ENCODE data around the gene KRTAP10-8. TPM values are rescaled to one million over a fixed set of nuclear protein-coding genes. Genes with fewer than 3 reads are reported as not detected.

The KRTAP10-8 gene
- total RNA-seq, 1 experiment from 2014 or later: not detected

GRCh38 chr21:44582055-44582454, 29.8 kb upstream of the KRTAP10-8 start:
- Histone ChIP-seq H3K36me3 (ENCODE audit: control insufficient read depth, insufficient read depth, low read length) (no peaks in the 10 kb centered on the region), H3K4me1 (ENCODE audit: control insufficient read depth, insufficient read depth, low read length) (peaks cover 4% of the 10 kb centered on the region; the same call in 1 of the 2 replicates), H3K27ac (ENCODE audit: low read length) (no peak overlapping the region), H3K4me3 (ENCODE audit: low read depth in 2 of 2, low read length in 2 of 2) (no peak overlapping the region), H3K9me3 (ENCODE audit: control insufficient read depth, insufficient read depth, low read depth, low read length) (0 out of 2 replicates have a peak, but pooled peaks cover 7% of the 10 kb centered on the region), H3K27me3 (ENCODE audit: control insufficient read depth, insufficient read depth, low read length) (peaks cover 4% of the 10 kb centered on the region)
- ATAC-seq (no peak), DNase-seq (ENCODE audit: low read depth, low spot score) (no peak)
- TF ChIP-seq CTCF (IDR thresholded peaks at IDR 0.05) (no peak), REST (IDR thresholded peaks at IDR 0.05; ENCODE audit: insufficient read depth in 1 of 2, low read depth in 2 of 2, low read length in 1 of 2) (no peak), TCF7L2 (IDR thresholded peaks at IDR 0.05; ENCODE audit: low read depth, low read length) (no peak), POLR2AphosphoS5 (IDR thresholded peaks at IDR 0.05; ENCODE audit: low read depth, low read length) (no peak), SIN3A (IDR thresholded peaks at IDR 0.05; ENCODE audit: borderline replicate concordance, insufficient read depth, low read depth, low read length) (no peak)
- in situ Hi-C loops (cut with HindIII; ENCODE audit: low pct_unique_long_range_greater_than_20kb, low sequenced_read_pairs) (no loop called here), intact Hi-C loops (cut with micrococcal nuclease; ENCODE audit: unreplicated experiment) (no loop called here)
- CTCF ChIA-PET: no interaction called here
- POLR2A ChIA-PET: no interaction called here
- no TSS peak for BruUV-seq (replicated peaks)

- H3K4me3 ChIP-seq (ENCODE audit: low read depth in 2 of 2, low read length in 2 of 2): no peak overlapping the region
- no peak for TF ChIP-seq CTCF (IDR thresholded peaks at IDR 0.05)
- no peak for TF ChIP-seq TCF7L2 (IDR thresholded peaks at IDR 0.05; ENCODE audit: low read depth, low read length)
- no peak for TF ChIP-seq REST (IDR thresholded peaks at IDR 0.05; ENCODE audit: insufficient read depth in 1 of 2, low read depth in 2 of 2, low read length in 1 of 2)
- no peak for TF ChIP-seq SIN3A (IDR thresholded peaks at IDR 0.05; ENCODE audit: borderline replicate concordance, insufficient read depth, low read depth, low read length)
- TF ChIP-seq POLR2AphosphoS5 (IDR thresholded peaks at IDR 0.05; ENCODE audit: low read depth, low read length): no peak
- in situ Hi-C loops (cut with HindIII; ENCODE audit: low pct_unique_long_range_greater_than_20kb, low sequenced_read_pairs): no loop called here
- no TSS peak for BruUV-seq (replicated peaks)
- intact Hi-C loops (cut with micrococcal nuclease; ENCODE audit: unreplicated experiment): no loop called here
- ChIA-PET CTCF (no interaction called here), POLR2A (no interaction called here)
- no peaks in the 10 kb centered on the region for H3K36me3 ChIP-seq (ENCODE audit: control insufficient read depth, insufficient read depth, low read length)
- H3K27me3 ChIP-seq (ENCODE audit: control insufficient read depth, insufficient read depth, low read length): peaks cover 4% of the 10 kb centered on the region
- 0 out of 2 replicates have a peak, but pooled peaks cover 7% of the 10 kb centered on the region for H3K9me3 ChIP-seq (ENCODE audit: control insufficient read depth, insufficient read depth, low read depth, low read length)
- DNase-seq (ENCODE audit: low read depth, low spot score) (no peak), ATAC-seq (no peak)
- H3K4me1 ChIP-seq (ENCODE audit: control insufficient read depth, insufficient read depth, low read length): peaks cover 4% of the 10 kb centered on the region; the same call in 1 of the 2 replicates
- H3K27ac ChIP-seq (ENCODE audit: low read length): no peak overlapping the region
Observed at GRCh38 chr21:44583089-44583799, 28.6 kb upstream of the KRTAP10-8 start.
